Mesendoderm (in vitro differentiated cells): ENCODE data around the gene AOPEP.
"Not testable (repeated sequence)": the region's sequence is repeated elsewhere in the genome, so short reads cannot be mapped to it uniquely, and the experiment has no call there.

Source experiments
- DNase-seq: peaks from one replicate; pipeline ENCODE4 v3.0.0; 2013
- H2AK5ac ChIP-seq: 2 replicates; pipeline ENCODE4 v1.6.1; 2013; ENCODE audit warnings: low read length, inconsistent platforms
- H2BK120ac ChIP-seq: 2 replicates; pipeline ENCODE4 v1.6.1; 2013; ENCODE audit warnings: low read depth, mild to moderate bottlenecking, low read length, moderate library complexity, mixed read lengths
- H2BK15ac ChIP-seq: replicated peaks from 2 replicates; pipeline ENCODE4 v1.6.1; 2013; ENCODE audit warnings: low read depth, mild to moderate bottlenecking, moderate library complexity
- H2BK5ac ChIP-seq: 2 replicates; pipeline ENCODE4 v1.6.1; 2013; ENCODE audit warnings: low read length, inconsistent platforms
- H3K18ac ChIP-seq: 2 replicates; pipeline ENCODE4 v1.6.1; 2013; ENCODE audit warnings: mild to moderate bottlenecking, low read length, mixed read lengths
- H3K23ac ChIP-seq: one replicate; pipeline ENCODE4 v1.6.1; 2013; ENCODE audit warnings: low read length
- H3K27ac ChIP-seq: 2 replicates; pipeline ENCODE4 v1.5.1; 2013; ENCODE audit warnings: low read depth, mild to moderate bottlenecking, inconsistent platforms, low read length, moderate library complexity
- H3K27me3 ChIP-seq: 2 replicates; pipeline ENCODE4 v1.6.1; 2013; ENCODE audit warnings: low read length, control low read depth, mild to moderate bottlenecking, inconsistent platforms; ENCODE audit not compliant: insufficient read depth, poor library complexity
- H3K36me3 ChIP-seq: 2 replicates; pipeline ENCODE4 v1.6.1; 2013; ENCODE audit warnings: low read length, inconsistent platforms; ENCODE audit not compliant: control insufficient read depth, insufficient read depth
- H3K4ac ChIP-seq: one replicate; pipeline ENCODE4 v1.6.1; 2013; ENCODE audit warnings: low read depth, mild to moderate bottlenecking, low read length, moderate library complexity
- H3K4me1 ChIP-seq: 2 replicates; pipeline ENCODE4 v1.6.1; 2013; ENCODE audit warnings: low read depth, low read length, inconsistent platforms; ENCODE audit not compliant: control insufficient read depth
- H3K4me2 ChIP-seq: 2 replicates; pipeline ENCODE4 v1.6.1; 2013; ENCODE audit warnings: low read length
- H3K4me3 ChIP-seq: 2 replicates; pipeline ENCODE4 v1.5.1; 2013; ENCODE audit warnings: mild to moderate bottlenecking, low read length
- H3K56ac ChIP-seq: one replicate; pipeline ENCODE4 v1.6.1; 2013; ENCODE audit warnings: low read length
- H3K79me1 ChIP-seq: 2 replicates; pipeline ENCODE4 v1.6.1; 2013; ENCODE audit warnings: low read length, inconsistent platforms
- H3K79me2 ChIP-seq: 2 replicates; pipeline ENCODE4 v1.6.1; 2013; ENCODE audit warnings: mild to moderate bottlenecking, low read length; ENCODE audit not compliant: control insufficient read depth, insufficient read depth
- H3K9ac ChIP-seq: 2 replicates; pipeline ENCODE4 v1.6.1; 2013; ENCODE audit warnings: low read length, inconsistent platforms
- H4K5ac ChIP-seq: one replicate; pipeline ENCODE4 v1.6.1; 2013; ENCODE audit warnings: low read length
- H4K8ac ChIP-seq: one replicate; pipeline ENCODE4 v1.6.1; 2013; ENCODE audit warnings: low read depth, mild to moderate bottlenecking, control low read depth, low read length, moderate library complexity
- WGBS: extraction: QIAGEN DNeasy Blood & Tissue Kit; methylation state at CpG from one replicate; pipeline ENCODE4 v1.1.7; 2013; ENCODE audit warnings: low lambda C conversion rate, missing lambda C conversion rate; ENCODE audit not compliant: insufficient coverage; ENCODE audit errors: extremely low coverage; 5-methylcytosine and 5-hydroxymethylcytosine counted together

AOPEP gene

GRCh38 chr9:94878804-94879203 is 152.3 kb downstream of the AOPEP start:
- H2BK15ac ChIP-seq, H3K18ac ChIP-seq, H2BK5ac ChIP-seq, H3K9ac ChIP-seq, H3K23ac ChIP-seq, H3K79me2 ChIP-seq, H3K36me3 ChIP-seq, H4K5ac ChIP-seq, H3K4me3 ChIP-seq, H2AK5ac ChIP-seq, DNase-seq, H3K4me2 ChIP-seq, H3K79me1 ChIP-seq, H3K27me3 ChIP-seq, H2BK120ac ChIP-seq, H3K56ac ChIP-seq, H3K4ac ChIP-seq, H3K27ac ChIP-seq, H3K4me1 ChIP-seq: not testable (repeated sequence)
- no CpG with 5 or more reads among the region's 3 CpGs for WGBS
- peak overlapping the region; percentile 28 for H4K8ac ChIP-seq

DNA sequence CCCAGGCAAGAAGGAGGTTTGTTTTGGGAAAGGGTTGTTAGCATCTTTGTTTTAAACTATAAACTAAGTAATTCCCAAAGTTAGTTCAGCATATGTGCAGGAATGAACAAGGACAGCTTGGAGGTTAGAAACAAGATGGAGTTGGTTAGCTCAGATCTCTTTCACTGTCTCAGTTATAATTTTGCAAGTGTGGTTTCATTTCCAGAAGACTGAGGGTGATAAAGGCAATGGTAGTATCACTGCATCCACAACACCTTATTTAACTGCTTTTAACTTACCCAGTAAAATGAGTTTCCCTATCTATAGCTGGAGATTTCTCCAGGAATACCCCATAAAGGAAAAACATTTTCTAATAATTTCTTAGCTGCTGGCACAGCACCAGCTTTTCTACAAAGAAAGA is 152.7 kb downstream of the AOPEP start:
- no peak for DNase-seq
- H2BK120ac ChIP-seq, result no peak overlapping the region

DNA sequence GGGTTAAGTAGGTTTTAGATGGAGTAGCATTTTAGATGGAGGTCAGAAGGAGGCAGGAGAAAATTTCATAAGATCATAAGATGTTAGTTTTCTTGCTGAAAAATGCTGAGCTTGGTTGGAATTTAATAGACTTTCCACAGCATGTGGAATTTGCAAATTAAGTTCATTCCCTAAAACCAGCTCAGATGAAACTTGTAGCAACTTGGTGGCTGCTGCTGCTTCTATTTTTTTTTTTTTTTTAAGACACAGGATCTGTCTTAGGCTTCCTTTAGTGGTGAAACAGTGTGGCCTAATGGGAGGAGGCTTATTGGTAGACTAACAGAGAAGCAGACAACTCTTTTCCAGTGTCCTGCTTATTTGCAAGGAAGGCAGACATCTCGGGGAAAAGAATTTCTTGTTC is 154.5 kb downstream of the AOPEP start:
- Histone ChIP-seq H3K79me1 (no peaks in the 10 kb centered on the region), H3K9ac (no peak overlapping the region), H3K23ac (no peak overlapping the region), H4K8ac (no peak overlapping the region), H3K27ac (no peak overlapping the region), H3K36me3 (no peaks in the 10 kb centered on the region), H2BK15ac (no peak overlapping the region), H2BK5ac (no peak overlapping the region), H3K4me1 (no peaks in the 10 kb centered on the region), H2BK120ac (no peak overlapping the region), H3K4me3 (no peak overlapping the region), H3K56ac (no peak overlapping the region), H3K4me2 (no peak overlapping the region), H3K27me3 (no peaks in the 10 kb centered on the region), H4K5ac (no peak overlapping the region), H3K79me2 (no peaks in the 10 kb centered on the region), H3K4ac (no peak overlapping the region), H2AK5ac (no peak overlapping the region), H3K18ac (no peak overlapping the region)
- no CpG with 5 or more reads among the region's 1 CpG for WGBS
- no peak for DNase-seq

More for the DNA sequence above, 152.7 kb downstream of the AOPEP start:
- H3K79me2 ChIP-seq, result no peaks in the 10 kb centered on the region
- no peak overlapping the region for H3K9ac ChIP-seq
- H2BK15ac ChIP-seq, result no peak overlapping the region
- H3K36me3 ChIP-seq, result no peaks in the 10 kb centered on the region
- no peak overlapping the region for H2AK5ac ChIP-seq
- H3K79me1 ChIP-seq, result no peaks in the 10 kb centered on the region
- no peak overlapping the region for H3K23ac ChIP-seq
- H4K5ac ChIP-seq, result no peak overlapping the region
- no peak overlapping the region for H4K8ac ChIP-seq
- no peak overlapping the region for H3K56ac ChIP-seq
- no peaks in the 10 kb centered on the region for H3K27me3 ChIP-seq
- H3K4me3 ChIP-seq, result no peak overlapping the region
- H3K18ac ChIP-seq, result no peak overlapping the region
- H3K4me2 ChIP-seq, result no peak overlapping the region
- no peak overlapping the region for H3K4ac ChIP-seq
- no peaks in the 10 kb centered on the region for H3K4me1 ChIP-seq
- H3K27ac ChIP-seq, result no peak overlapping the region
- no peak overlapping the region for H2BK5ac ChIP-seq

GRCh38 chr9:94881454-94881853 is 155.0 kb downstream of the AOPEP start:
- no peak overlapping the region for H2BK15ac ChIP-seq
- H3K9ac ChIP-seq, result no peak overlapping the region
- no peak overlapping the region for H3K18ac ChIP-seq
- H4K5ac ChIP-seq, result no peak overlapping the region
- no peaks in the 10 kb centered on the region for H3K36me3 ChIP-seq
- H3K4ac ChIP-seq, result no peak overlapping the region
- no peak overlapping the region for H3K56ac ChIP-seq
- no peaks in the 10 kb centered on the region for H3K4me1 ChIP-seq
- H2AK5ac ChIP-seq, result no peak overlapping the region
- H4K8ac ChIP-seq, result no peak overlapping the region
- no peaks in the 10 kb centered on the region for H3K79me1 ChIP-seq
- no peak overlapping the region for H2BK5ac ChIP-seq
- no peak overlapping the region for H2BK120ac ChIP-seq
- no peaks in the 10 kb centered on the region for H3K79me2 ChIP-seq
- no peak overlapping the region for H3K4me3 ChIP-seq
- no CpG with 5 or more reads among the region's 2 CpGs for WGBS
- H3K4me2 ChIP-seq, result no peak overlapping the region
- DNase-seq, result no peak
- no peaks in the 10 kb centered on the region for H3K27me3 ChIP-seq
- no peak overlapping the region for H3K27ac ChIP-seq
- no peak overlapping the region for H3K23ac ChIP-seq

DNA sequence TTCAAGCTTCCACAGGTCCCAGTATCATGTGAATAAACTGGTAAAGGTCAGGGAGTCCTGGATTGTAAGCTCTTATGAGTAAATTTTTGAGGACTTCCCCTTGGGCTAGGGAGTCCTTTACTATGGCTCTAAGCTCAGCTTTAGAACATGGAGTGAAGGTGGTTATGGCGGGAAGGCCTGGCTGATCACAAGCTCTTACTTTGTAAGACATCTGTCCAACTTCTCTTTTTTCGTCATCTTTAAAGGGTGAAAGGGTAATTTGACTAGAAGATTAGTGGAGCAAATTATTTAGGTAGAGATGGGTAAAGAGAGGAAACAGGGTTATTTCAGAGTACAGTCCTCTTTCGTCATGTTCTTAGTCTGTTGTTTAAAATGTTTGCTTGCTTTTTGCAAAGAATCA is 155.4 kb downstream of the AOPEP start:
- Histone ChIP-seq H3K79me1 (no peaks in the 10 kb centered on the region), H3K27me3 (no peaks in the 10 kb centered on the region), H3K4me3 (no peak overlapping the region), H3K18ac (no peak overlapping the region), H3K79me2 (no peaks in the 10 kb centered on the region), H3K9ac (no peak overlapping the region), H3K36me3 (no peaks in the 10 kb centered on the region), H2AK5ac (no peak overlapping the region), H3K27ac (no peak overlapping the region), H3K4me1 (no peaks in the 10 kb centered on the region), H4K5ac (no peak overlapping the region), H3K23ac (no peak overlapping the region), H2BK120ac (no peak overlapping the region), H3K56ac (no peak overlapping the region), H3K4me2 (no peak overlapping the region), H2BK15ac (no peak overlapping the region), H4K8ac (no peak overlapping the region), H2BK5ac (no peak overlapping the region), H3K4ac (no peak overlapping the region)
- no CpG with 5 or more reads among the region's 3 CpGs for WGBS
- DNase-seq, result no peak

- no peak overlapping the region for H4K5ac ChIP-seq
- no peak overlapping the region for H3K56ac ChIP-seq
- no peak overlapping the region for H3K4me3 ChIP-seq
- no peaks in the 10 kb centered on the region for H3K36me3 ChIP-seq
- no CpG with 5 or more reads among the region's 4 CpGs for WGBS
- no peak overlapping the region for H4K8ac ChIP-seq
- no peak overlapping the region for H2AK5ac ChIP-seq
- no peak overlapping the region for H2BK15ac ChIP-seq
- no peaks in the 10 kb centered on the region for H3K4me1 ChIP-seq
- no peak overlapping the region for H2BK120ac ChIP-seq
- no peak overlapping the region for H3K23ac ChIP-seq
- no peaks in the 10 kb centered on the region for H3K27me3 ChIP-seq
- no peak overlapping the region for H3K4me2 ChIP-seq
- DNase-seq, result no peak
- H3K79me1 ChIP-seq, result no peaks in the 10 kb centered on the region
- no peak overlapping the region for H3K4ac ChIP-seq
- H3K18ac ChIP-seq, result no peak overlapping the region
- no peak overlapping the region for H3K9ac ChIP-seq
- H3K27ac ChIP-seq, result no peak overlapping the region
- no peak overlapping the region for H2BK5ac ChIP-seq
- no peaks in the 10 kb centered on the region for H3K79me2 ChIP-seq
Measured at GRCh38 chr9:94882966-94883641, 156.6 kb downstream of the AOPEP start.
